B cell (primary cell): Measurements from ENCODE around the gene APH1B. TPM values are rescaled to one million over a fixed set of nuclear protein-coding genes. Genes with fewer than 3 reads are reported as not detected.

Source experiments
- ATAC-seq: fragments of 200-7000 bp; cut with Tn5 transposase; one replicate; pipeline ENCODE4 v1.10.0; 2021; ENCODE audit warnings: low read depth, mild to moderate bottlenecking, moderate number of reproducible peaks, moderate library complexity
- CTCF ChIA-PET: fragments of 350-600 bp; sonication (Branson Sonifier 250); formaldehyde crosslinking; loops from one replicate; lab custom pipeline; 2021; ENCODE audit warnings: antibody characterized with exemption, inconsistent platforms; lab: Charles Lee
- POLR2A ChIA-PET: fragments of 350-600 bp; sonication (Branson Sonifier 250); formaldehyde crosslinking; loops from one replicate; lab custom pipeline; 2021; ENCODE audit warnings: antibody characterized with exemption; lab: Charles Lee
- DNase-seq: peaks from one replicate; pipeline ENCODE4 v3.0.0; 2013
- H2AFZ ChIP-seq: 2 replicates; pipeline ENCODE4 v1.6.1; 2012; ENCODE audit warnings: mild to moderate bottlenecking, low read depth, low read length; ENCODE audit not compliant: insufficient read depth, poor library complexity, severe bottlenecking
- H3K27ac ChIP-seq, 2 donors: 1 replicate in 1 of 2; 2 replicates in 1 of 2; pipeline ENCODE4 v1.5.1; 2012 to 2013; ENCODE audit warnings: low read length in 2 of 2, mild to moderate bottlenecking in 2 of 2, moderate library complexity in 1 of 2
- H3K27me3 ChIP-seq, 4 experiments: fragments of 200-600 bp in 1 of 4; sonication (generic) in 1 of 4; replicated peaks in 1 of 4; 1 replicate in 2 of 4; 2 replicates in 2 of 4; pipeline versions ENCODE4 v1.6.1 to v1.7.0; 2013 to 2016; ENCODE audit warnings: low read length in 3 of 4, mild to moderate bottlenecking in 2 of 4, mixed read lengths in 1 of 4, moderate library complexity in 1 of 4; ENCODE audit not compliant: insufficient read depth in 4 of 4, control insufficient read depth in 3 of 4; ENCODE audit errors: control extremely low read depth in 1 of 4
- H3K36me3 ChIP-seq, 2 experiments: replicated peaks in 1 of 2; 1 replicate in 1 of 2; 2 replicates in 1 of 2; pipeline versions ENCODE4 v1.6.1 to v1.7.1; 2013; ENCODE audit warnings: low read length in 1 of 2; ENCODE audit not compliant: insufficient read depth in 2 of 2, control insufficient read depth in 1 of 2; ENCODE audit errors: control extremely low read depth in 1 of 2, extremely low read depth in 1 of 2
- H3K4me1 ChIP-seq, 2 donors: fragments of 200-600 bp in 1 of 2; sonication (generic) in 1 of 2; 1 replicate in 1 of 2; 2 replicates in 1 of 2; pipeline versions ENCODE4 v1.5.1 to v1.6.1; 2013 to 2017; ENCODE audit warnings: low read length in 2 of 2; ENCODE audit not compliant: control insufficient read depth in 2 of 2, insufficient read depth in 2 of 2
- H3K4me2 ChIP-seq: replicated peaks from 2 replicates; pipeline ENCODE3; 2012; ENCODE audit warnings: mild to moderate bottlenecking, low read depth, low read length; ENCODE audit not compliant: poor library complexity, severe bottlenecking
- H3K4me3 ChIP-seq, 5 experiments: fragments of 200-600 bp in 1 of 5; sonication (generic) in 1 of 5; 1 replicate in 3 of 5; 2 replicates in 2 of 5; pipeline versions ENCODE4 v1.5.1 to v1.7.0; 2011 to 2016; ENCODE audit warnings: low read length in 4 of 5, mild to moderate bottlenecking in 4 of 5, low read depth in 2 of 5, control low read depth in 1 of 5, moderate library complexity in 1 of 5; ENCODE audit not compliant: insufficient read depth in 1 of 5; ENCODE audit errors: control extremely low read depth in 1 of 5, extremely low read depth in 1 of 5
- H3K79me2 ChIP-seq: fragments of 200-600 bp; sonication (generic); one replicate; pipeline ENCODE4 v1.6.0; 2016; ENCODE audit warnings: low read length; ENCODE audit not compliant: control insufficient read depth, insufficient read depth
- H3K9ac ChIP-seq: fragments of 200-600 bp; sonication (generic); 2 replicates; pipeline ENCODE4 v1.6.1; 2017; ENCODE audit warnings: mild to moderate bottlenecking, low read length, moderate library complexity
- H3K9me3 ChIP-seq, 3 donors: one replicate each; pipeline versions ENCODE4 v1.6.1 to v1.7.1; 2013; ENCODE audit warnings: low read length in 2 of 3; ENCODE audit not compliant: control insufficient read depth in 2 of 3, insufficient read depth in 1 of 3; ENCODE audit errors: control extremely low read depth in 1 of 3
- H4K20me1 ChIP-seq: 2 replicates; pipeline ENCODE4 v1.6.0; 2012; ENCODE audit warnings: mild to moderate bottlenecking, low read length; ENCODE audit not compliant: insufficient read depth, control insufficient read depth, poor library complexity, severe bottlenecking
- H3K27ac Mint-ChIP-seq: one replicate; pipeline ENCODE4 v1.8.0; 2021; ENCODE audit warnings: mixed read lengths
- H3K27me3 Mint-ChIP-seq: one replicate; pipeline ENCODE4 v1.8.0; 2021; ENCODE audit warnings: mixed read lengths
- H3K4me1 Mint-ChIP-seq: one replicate; pipeline ENCODE4 v1.8.0; 2021; ENCODE audit warnings: mixed read lengths
- H3K4me3 Mint-ChIP-seq: one replicate; pipeline ENCODE4 v1.8.0; 2021; ENCODE audit warnings: mixed read lengths
- H3K9me3 Mint-ChIP-seq: one replicate; pipeline ENCODE4 v1.8.0; 2022; ENCODE audit warnings: mixed read lengths; ENCODE audit not compliant: insufficient read depth
- EZH2 ChIP-seq: IDR thresholded peaks from 2 replicates; pipeline ENCODE4 v1.6.1; 2012; ENCODE audit warnings: borderline replicate concordance, low read depth, mild to moderate bottlenecking, moderate library complexity, low read length; ENCODE audit not compliant: insufficient read depth, poor library complexity, severe bottlenecking
- WGBS: methylation state at CpG from one replicate; pipeline ENCODE4 v1.1.5; 2013; ENCODE audit warnings: missing lambda C conversion rate; ENCODE audit not compliant: insufficient coverage; 5-methylcytosine and 5-hydroxymethylcytosine counted together
- intact Hi-C: fragments of 100-400 bp; cut with micrococcal nuclease; formaldehyde crosslinking; loops from one replicate; pipeline ENCODE4 v1.10.0; 2022
- polyA plus RNA-seq: library from polyadenylated mRNA; depleted of rRNA; stranded (reverse); fragments of >200 nt; gene quantifications from 2 replicates; pipeline ENCODE4 v1.2.3, GENCODE V29; 2012
- total RNA-seq, 2 donors: library from RNA; stranded (reverse); fragments of 120-200 nt in 1 of 2; gene quantifications; 1 replicate in 1 of 2; 2 replicates in 1 of 2; pipeline versions ENCODE4 v1.2.3 to v1.2.4, GENCODE V29; 2013 to 2022
- TF ChIP-seq, protein P1 (sequence below): fragments of 200-600 bp; IDR thresholded peaks from one replicate; pipeline ENCODE4 v1.8.0; 2022; ENCODE audit warnings: antibody characterized with exemption, mild to moderate bottlenecking

APH1B gene
- total and polyA plus RNA-seq, 2 donors (not counting 1 experiment from before 2014, with no cell fraction given) = 7.6 to 45.2 TPM

DNA sequence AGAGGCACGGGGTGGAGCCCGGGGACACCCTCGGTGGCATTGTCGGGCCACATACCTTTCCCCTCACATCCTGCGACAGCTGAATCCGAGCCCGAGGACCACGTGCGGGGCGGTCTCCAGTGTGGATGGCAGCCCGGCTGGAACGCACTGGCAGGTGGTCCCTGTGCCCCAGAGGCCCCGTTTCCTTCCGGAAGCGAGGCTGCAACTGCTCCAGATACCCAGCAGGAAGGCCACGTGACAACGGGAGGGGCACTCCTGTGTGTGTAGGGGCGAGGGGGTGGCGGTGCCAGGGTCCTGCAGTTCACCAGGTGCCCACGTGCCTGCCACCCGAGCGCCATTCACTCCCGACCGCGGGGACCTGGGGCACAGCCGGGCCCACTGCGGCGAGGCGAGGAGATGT is 44.1 kb downstream of the APH1B start:
- DNase-seq = no peak
- Histone ChIP-seq H3K4me1 (no peaks in the 10 kb centered on the region), H3K27ac (no peak overlapping the region), H2AFZ (no peak overlapping the region), H3K4me3 (no peak overlapping the region), H3K27me3 (no peaks in the 10 kb centered on the region), H3K79me2 (no peaks in the 10 kb centered on the region), H3K36me3 (no peaks in the 10 kb centered on the region), H4K20me1 (no peaks in the 10 kb centered on the region), H3K9ac (no peak overlapping the region), H3K9me3 (no peaks in the 10 kb centered on the region), H3K4me2 (no peak overlapping the region)
- ATAC-seq = no peak
- no peaks in the 10 kb centered on the region for H3K27me3 Mint-ChIP-seq
- 99% methylated on average over 23 of the region's 29 CpGs for WGBS
- ChIA-PET POLR2A (no interaction called here), CTCF (no interaction called here)
- no peak overlapping the region for H3K4me3 Mint-ChIP-seq
- no peak overlapping the region for H3K27ac Mint-ChIP-seq
- H3K9me3 Mint-ChIP-seq = no peaks in the 10 kb centered on the region
- intact Hi-C loops = no loop called here
- TF ChIP-seq, protein P1, sequence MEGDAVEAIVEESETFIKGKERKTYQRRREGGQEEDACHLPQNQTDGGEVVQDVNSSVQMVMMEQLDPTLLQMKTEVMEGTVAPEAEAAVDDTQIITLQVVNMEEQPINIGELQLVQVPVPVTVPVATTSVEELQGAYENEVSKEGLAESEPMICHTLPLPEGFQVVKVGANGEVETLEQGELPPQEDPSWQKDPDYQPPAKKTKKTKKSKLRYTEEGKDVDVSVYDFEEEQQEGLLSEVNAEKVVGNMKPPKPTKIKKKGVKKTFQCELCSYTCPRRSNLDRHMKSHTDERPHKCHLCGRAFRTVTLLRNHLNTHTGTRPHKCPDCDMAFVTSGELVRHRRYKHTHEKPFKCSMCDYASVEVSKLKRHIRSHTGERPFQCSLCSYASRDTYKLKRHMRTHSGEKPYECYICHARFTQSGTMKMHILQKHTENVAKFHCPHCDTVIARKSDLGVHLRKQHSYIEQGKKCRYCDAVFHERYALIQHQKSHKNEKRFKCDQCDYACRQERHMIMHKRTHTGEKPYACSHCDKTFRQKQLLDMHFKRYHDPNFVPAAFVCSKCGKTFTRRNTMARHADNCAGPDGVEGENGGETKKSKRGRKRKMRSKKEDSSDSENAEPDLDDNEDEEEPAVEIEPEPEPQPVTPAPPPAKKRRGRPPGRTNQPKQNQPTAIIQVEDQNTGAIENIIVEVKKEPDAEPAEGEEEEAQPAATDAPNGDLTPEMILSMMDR = no peak
- TF ChIP-seq EZH2 = no peak
- peaks cover 2% of the 10 kb centered on the region for H3K4me1 Mint-ChIP-seq

DNA sequence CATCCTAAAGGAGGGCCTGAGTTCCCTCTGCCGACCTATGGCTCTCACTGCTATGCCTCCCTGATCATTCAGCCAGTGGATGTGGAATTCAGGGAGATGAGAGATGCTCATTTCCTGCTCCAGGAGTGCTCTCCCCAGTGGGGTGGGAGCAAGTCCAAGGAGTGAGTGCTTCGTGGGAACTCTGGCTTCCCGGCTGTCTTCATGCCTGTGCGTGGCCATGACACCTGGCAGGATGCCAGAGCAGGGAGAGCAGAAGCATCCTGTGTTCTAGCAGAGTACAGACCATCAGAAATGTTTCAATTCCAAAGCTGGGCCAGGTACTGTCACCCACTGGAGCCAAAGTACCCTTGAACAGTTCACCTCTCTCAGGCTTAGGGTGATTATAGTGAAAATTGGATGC is 45.1 kb downstream of the APH1B start:
- ChIA-PET POLR2A (no interaction called here), CTCF (no interaction called here)
- no peaks in the 10 kb centered on the region for H3K36me3 ChIP-seq
- H3K9me3 ChIP-seq = no peaks in the 10 kb centered on the region
- H4K20me1 ChIP-seq = no peaks in the 10 kb centered on the region
- H3K27me3 Mint-ChIP-seq = peaks cover under 1% of the 10 kb centered on the region
- H3K4me2 ChIP-seq = no peak overlapping the region
- H2AFZ ChIP-seq = no peak overlapping the region
- no peak overlapping the region for H3K4me3 ChIP-seq
- no peaks in the 10 kb centered on the region for H3K79me2 ChIP-seq
- H3K4me1 Mint-ChIP-seq = no peaks in the 10 kb centered on the region
- H3K27ac ChIP-seq = no peak overlapping the region
- WGBS = 61% methylated on average over 4 of the region's 4 CpGs
- no peaks in the 10 kb centered on the region for H3K4me1 ChIP-seq
- H3K27me3 ChIP-seq = no peaks in the 10 kb centered on the region
- intact Hi-C loops = no loop called here
- no peaks in the 10 kb centered on the region for H3K9me3 Mint-ChIP-seq
- TF ChIP-seq, protein P1 = no peak
- TF ChIP-seq EZH2 = no peak
- H3K4me3 Mint-ChIP-seq = no peak overlapping the region
- ATAC-seq = no peak
- no peak for DNase-seq
- H3K27ac Mint-ChIP-seq = no peak overlapping the region
- H3K9ac ChIP-seq = no peak overlapping the region
